Sigmoid colon (tissue), 4 donors: Measurements from ENCODE around the gene HMCN2.

Source experiments
- CTCF ChIP-seq, 4 experiments: fragments of 450-650 bp in 3 of 4; fragments of 200-600 bp in 1 of 4; IDR thresholded peaks; one replicate each; pipeline ENCODE4 v1.5.1; 2016 to 2019; ENCODE audit warnings: antibody characterized with exemption in 4 of 4, mild to moderate bottlenecking in 3 of 4, moderate library complexity in 2 of 4
- POLR2A ChIP-seq, 2 donors: fragments of 450-650 bp; IDR thresholded peaks; one replicate each; pipeline ENCODE4 v1.6.1; 2016; ENCODE audit warnings: antibody characterized with exemption in 2 of 2, mild to moderate bottlenecking in 2 of 2, moderate library complexity in 2 of 2
- POLR2AphosphoS5 ChIP-seq, 4 donors: sonication (generic); formaldehyde crosslinking; IDR thresholded peaks; one replicate each; pipeline ENCODE4 v1.6.1; 2017; ENCODE audit warnings: antibody characterized with exemption in 4 of 4

DNA sequence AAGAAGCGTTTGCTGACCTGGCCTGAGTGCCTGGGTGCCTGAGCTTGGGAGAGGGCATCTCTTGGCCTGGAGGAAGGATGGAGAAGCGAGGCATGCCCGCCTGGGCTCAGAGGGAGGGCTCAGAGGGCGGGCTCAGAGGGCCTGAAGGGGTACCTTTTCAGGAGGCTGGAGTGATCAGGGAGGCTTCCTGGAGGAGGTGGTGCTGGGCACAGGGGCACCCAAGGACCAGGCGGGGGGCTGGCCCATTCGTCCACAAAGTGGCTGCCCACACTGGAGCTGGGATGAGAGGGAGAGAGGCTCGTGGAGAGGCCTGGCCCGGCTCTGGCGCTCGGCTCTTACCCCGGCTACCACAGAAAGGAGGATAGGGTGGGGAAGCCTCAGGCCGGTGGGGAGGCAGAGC lies 212.0 kb downstream of the HMCN2 start:
- TF ChIP-seq POLR2AphosphoS5 (IDR thresholded peaks at IDR 0.05) (no peak), POLR2A (IDR thresholded peaks at IDR 0.05) (no peak), CTCF (IDR thresholded peaks at IDR 0.05) (no peak)
